Measurements from ENCODE around the gene FKBP1B. TPM values are rescaled to one million over a fixed set of nuclear protein-coding genes. Genes with fewer than 3 reads are reported as not detected.
"Not testable (repeated sequence)": the region's sequence is repeated elsewhere in the genome, so short reads cannot be mapped to it uniquely, and the experiment has no call there.

Gene FKBP1B
- total and polyA plus RNA-seq, 4 donors: 10.5 to 19.0 (median 13.3) TPM

DNA sequence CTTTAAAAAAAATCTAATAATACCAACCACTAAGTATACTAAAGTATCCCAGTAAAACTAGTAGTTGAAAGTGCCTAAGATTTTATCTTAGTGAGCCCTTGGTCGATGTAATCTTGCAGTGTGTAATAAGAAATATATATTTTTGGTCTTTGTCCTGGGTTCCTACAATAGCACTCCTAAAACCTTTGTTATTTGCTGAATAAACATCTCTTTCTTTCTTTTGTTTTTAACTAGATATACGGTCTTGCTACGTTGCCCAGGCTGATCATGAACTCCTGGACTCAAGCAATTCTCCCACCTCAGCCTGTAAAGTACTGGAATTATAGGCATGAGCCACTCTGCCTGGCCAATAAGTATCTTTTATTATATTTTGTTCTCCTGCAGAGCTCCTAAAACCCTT lies 37.5 kb downstream of the FKBP1B start:
- DNase-seq: no peak
- no peak for ATAC-seq (ENCODE audit: insufficient read depth, low FRiP score)
- TF ChIP-seq, protein P1, sequence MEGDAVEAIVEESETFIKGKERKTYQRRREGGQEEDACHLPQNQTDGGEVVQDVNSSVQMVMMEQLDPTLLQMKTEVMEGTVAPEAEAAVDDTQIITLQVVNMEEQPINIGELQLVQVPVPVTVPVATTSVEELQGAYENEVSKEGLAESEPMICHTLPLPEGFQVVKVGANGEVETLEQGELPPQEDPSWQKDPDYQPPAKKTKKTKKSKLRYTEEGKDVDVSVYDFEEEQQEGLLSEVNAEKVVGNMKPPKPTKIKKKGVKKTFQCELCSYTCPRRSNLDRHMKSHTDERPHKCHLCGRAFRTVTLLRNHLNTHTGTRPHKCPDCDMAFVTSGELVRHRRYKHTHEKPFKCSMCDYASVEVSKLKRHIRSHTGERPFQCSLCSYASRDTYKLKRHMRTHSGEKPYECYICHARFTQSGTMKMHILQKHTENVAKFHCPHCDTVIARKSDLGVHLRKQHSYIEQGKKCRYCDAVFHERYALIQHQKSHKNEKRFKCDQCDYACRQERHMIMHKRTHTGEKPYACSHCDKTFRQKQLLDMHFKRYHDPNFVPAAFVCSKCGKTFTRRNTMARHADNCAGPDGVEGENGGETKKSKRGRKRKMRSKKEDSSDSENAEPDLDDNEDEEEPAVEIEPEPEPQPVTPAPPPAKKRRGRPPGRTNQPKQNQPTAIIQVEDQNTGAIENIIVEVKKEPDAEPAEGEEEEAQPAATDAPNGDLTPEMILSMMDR (IDR thresholded peaks at IDR 0.05; ENCODE audit: control extremely low read depth, extremely low read depth): no peak
- peaks cover 2 to 12% (median 10%) of the 10 kb centered on the region in 4 donors for H3K36me3 ChIP-seq (ENCODE audit: control insufficient read depth in 4 of 4, insufficient read depth in 4 of 4, low read length in 4 of 4)
- no peak overlapping the region for H3K9ac ChIP-seq (ENCODE audit: insufficient read depth in 1 of 2, low read length in 2 of 2)
- no peak overlapping the region for H3K27ac ChIP-seq (ENCODE audit: low read depth in 1 of 2, low read length in 1 of 2)
- peaks cover 0 to 19% (median 5%) of the 10 kb centered on the region in 5 donors for H3K4me1 ChIP-seq (ENCODE audit: control insufficient read depth in 5 of 5, insufficient read depth in 5 of 5, low read length in 5 of 5)
- no peak overlapping the region for H3K4me3 ChIP-seq
- WGBS, 2 donors: 92 to 93% methylated on average over 3 of the region's 3 CpGs
- H3K9me3 ChIP-seq (ENCODE audit: control insufficient read depth in 4 of 4, insufficient read depth in 3 of 4, low read length in 3 of 4): no peaks in the 10 kb centered on the region
- no peaks in the 10 kb centered on the region for H3K27me3 ChIP-seq (ENCODE audit: control insufficient read depth in 3 of 3, insufficient read depth in 3 of 3, low read length in 2 of 3)

DNA sequence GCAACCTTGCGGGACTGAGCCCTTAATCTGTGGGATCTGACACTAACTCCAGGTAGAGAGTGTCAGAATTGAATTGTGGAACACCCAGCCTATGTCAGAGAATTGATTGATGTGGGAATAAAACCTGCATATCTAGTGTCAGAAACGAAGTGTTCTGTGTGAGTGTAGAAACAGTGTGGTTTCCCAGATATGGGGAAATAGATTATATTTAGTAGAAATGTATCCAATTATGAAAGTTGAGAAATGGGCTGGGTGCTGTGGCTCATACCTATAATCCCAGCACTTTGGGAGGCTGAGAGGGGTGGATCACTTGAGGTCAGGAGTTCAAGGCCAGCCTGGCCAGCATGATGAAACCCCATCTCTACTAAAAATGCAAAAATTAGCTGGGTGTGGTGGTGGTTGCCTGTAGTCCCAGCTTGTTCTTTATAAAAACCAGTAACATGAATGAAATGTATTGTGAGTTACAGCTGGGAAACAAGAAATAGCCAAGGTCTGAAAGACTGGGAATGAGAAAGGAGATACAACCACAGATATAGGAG lies 39.3 kb downstream of the FKBP1B start:
- TF ChIP-seq, protein P1 (IDR thresholded peaks at IDR 0.05; ENCODE audit: control extremely low read depth, extremely low read depth): no peak
- Histone ChIP-seq H3K4me3 (no peak overlapping the region), H3K27me3 (ENCODE audit: control insufficient read depth in 3 of 3, insufficient read depth in 3 of 3, low read length in 2 of 3) (no peaks in the 10 kb centered on the region), H3K27ac (ENCODE audit: low read depth in 1 of 2, low read length in 1 of 2) (no peak overlapping the region), H3K9me3 (ENCODE audit: control insufficient read depth in 4 of 4, insufficient read depth in 3 of 4, low read length in 3 of 4) (no peaks in the 10 kb centered on the region), H3K4me1 (ENCODE audit: control insufficient read depth in 5 of 5, insufficient read depth in 5 of 5, low read length in 5 of 5) (peaks cover 0 to 8% (median under 1%) of the 10 kb centered on the region in 5 donors), H3K36me3 (ENCODE audit: control insufficient read depth in 4 of 4, insufficient read depth in 4 of 4, low read length in 4 of 4) (peaks cover 0 to 4% (median 1%) of the 10 kb centered on the region in 4 donors), H3K9ac (ENCODE audit: insufficient read depth in 1 of 2, low read length in 2 of 2) (no peak overlapping the region)
- 39 to 49% methylated on average over 2 of the region's 2 CpGs for WGBS, 2 donors
- DNase-seq: no peak
- ATAC-seq (ENCODE audit: insufficient read depth, low FRiP score): no peak

DNA sequence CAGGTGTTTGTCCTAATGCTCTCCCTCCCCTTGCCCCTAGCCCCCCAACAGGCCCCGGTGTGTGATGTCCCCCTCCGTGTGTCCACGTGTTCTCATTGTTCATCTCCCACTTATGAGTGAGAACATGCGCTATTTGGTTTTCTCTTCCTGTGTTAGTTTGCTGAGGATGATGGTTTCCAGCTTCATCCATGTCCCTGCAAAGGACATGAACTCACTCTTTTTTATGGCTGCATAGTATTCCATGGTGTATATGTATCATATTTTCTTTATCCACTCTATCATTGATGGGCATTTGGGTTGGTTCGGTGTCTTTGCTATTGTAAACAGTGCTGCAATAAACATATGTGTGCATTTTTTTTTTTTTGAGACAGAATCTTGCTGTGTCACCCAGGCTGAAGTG lies 43.7 kb downstream of the FKBP1B start:
- ATAC-seq (ENCODE audit: insufficient read depth, low FRiP score); H3K9ac ChIP-seq (ENCODE audit: insufficient read depth in 1 of 2, low read length in 2 of 2); DNase-seq; H3K27me3 ChIP-seq (ENCODE audit: control insufficient read depth in 3 of 3, insufficient read depth in 3 of 3, low read length in 2 of 3); H3K36me3 ChIP-seq (ENCODE audit: control insufficient read depth in 4 of 4, insufficient read depth in 4 of 4, low read length in 4 of 4); H3K9me3 ChIP-seq (ENCODE audit: control insufficient read depth in 4 of 4, insufficient read depth in 3 of 4, low read length in 3 of 4); H3K27ac ChIP-seq (ENCODE audit: low read depth in 1 of 2, low read length in 1 of 2); H3K4me3 ChIP-seq; H3K4me1 ChIP-seq (ENCODE audit: control insufficient read depth in 5 of 5, insufficient read depth in 5 of 5, low read length in 5 of 5): not testable (repeated sequence)
- 96 to 98% methylated on average over 5 of the region's 5 CpGs for WGBS, 2 donors

DNA sequence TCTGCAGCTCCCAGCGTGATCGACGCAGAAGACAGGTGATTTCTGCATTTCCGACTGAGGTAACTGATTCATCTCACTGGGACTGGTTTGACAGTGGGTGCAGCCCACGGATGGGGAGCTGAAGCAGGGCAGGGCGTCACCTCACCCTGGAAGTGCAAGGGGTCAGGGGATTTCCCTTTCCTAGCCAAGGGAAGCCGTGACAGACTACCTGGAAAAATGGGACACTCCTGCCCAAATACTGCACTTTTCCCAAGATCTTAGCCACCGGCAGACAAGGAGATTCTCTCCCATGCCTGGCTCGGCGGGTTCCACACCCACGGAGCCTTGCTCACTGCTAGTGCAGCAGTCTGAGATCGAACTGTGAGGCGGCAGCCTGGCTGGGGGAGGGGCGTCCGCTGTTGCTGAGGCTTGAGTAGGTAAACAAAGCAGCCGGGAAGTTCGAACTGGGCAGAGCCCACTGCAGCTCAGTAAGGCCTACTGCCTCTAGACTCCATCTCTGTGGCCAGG lies 45.7 kb downstream of the FKBP1B start:
- not testable (repeated sequence) for H3K4me3 ChIP-seq; H3K9ac ChIP-seq (ENCODE audit: insufficient read depth in 1 of 2, low read length in 2 of 2); H3K36me3 ChIP-seq (ENCODE audit: control insufficient read depth in 4 of 4, insufficient read depth in 4 of 4, low read length in 4 of 4); ATAC-seq (ENCODE audit: insufficient read depth, low FRiP score); H3K4me1 ChIP-seq (ENCODE audit: control insufficient read depth in 5 of 5, insufficient read depth in 5 of 5, low read length in 5 of 5); DNase-seq; H3K27me3 ChIP-seq (ENCODE audit: control insufficient read depth in 3 of 3, insufficient read depth in 3 of 3, low read length in 2 of 3); H3K27ac ChIP-seq (ENCODE audit: low read depth in 1 of 2, low read length in 1 of 2); H3K9me3 ChIP-seq (ENCODE audit: control insufficient read depth in 4 of 4, insufficient read depth in 3 of 4, low read length in 3 of 4)
- 77 to 81% methylated on average over 17 of the region's 17 CpGs for WGBS, 2 donors

DNA sequence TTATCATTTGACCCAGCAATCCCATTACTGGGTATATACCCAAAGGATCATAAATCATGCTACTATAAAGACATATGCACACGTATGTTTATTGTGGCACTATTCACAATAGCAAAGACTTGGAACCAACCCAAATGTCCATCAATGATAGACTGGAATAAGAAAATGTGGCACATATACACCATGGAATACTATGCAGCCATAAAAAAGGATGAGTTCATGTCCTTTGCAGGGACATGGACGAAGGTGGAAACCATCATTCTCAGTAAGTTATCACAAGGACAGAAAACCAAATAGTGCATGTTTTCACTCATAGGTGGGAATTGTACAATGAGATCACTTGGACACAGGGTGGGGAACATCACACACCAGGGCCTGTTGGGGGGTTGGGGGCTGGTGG lies 51.2 kb downstream of the FKBP1B start:
- 91 to 92% methylated on average over 2 of the region's 2 CpGs for WGBS, 2 donors
- H3K4me1 ChIP-seq (ENCODE audit: control insufficient read depth in 5 of 5, insufficient read depth in 5 of 5, low read length in 5 of 5); H3K27me3 ChIP-seq (ENCODE audit: control insufficient read depth in 3 of 3, insufficient read depth in 3 of 3, low read length in 2 of 3); H3K27ac ChIP-seq (ENCODE audit: low read depth in 1 of 2, low read length in 1 of 2); H3K9ac ChIP-seq (ENCODE audit: insufficient read depth in 1 of 2, low read length in 2 of 2); DNase-seq; ATAC-seq (ENCODE audit: insufficient read depth, low FRiP score); H3K9me3 ChIP-seq (ENCODE audit: control insufficient read depth in 4 of 4, insufficient read depth in 3 of 4, low read length in 3 of 4); H3K4me3 ChIP-seq: not testable (repeated sequence)
- H3K36me3 ChIP-seq (ENCODE audit: control insufficient read depth in 4 of 4, insufficient read depth in 4 of 4, low read length in 4 of 4): peaks cover 0 to 10% (median 1%) of the 10 kb centered on the region in 4 donors

Measured in lung (tissue), 12 donors.